ENCODE measurements around the gene PROSER3.

DNA sequence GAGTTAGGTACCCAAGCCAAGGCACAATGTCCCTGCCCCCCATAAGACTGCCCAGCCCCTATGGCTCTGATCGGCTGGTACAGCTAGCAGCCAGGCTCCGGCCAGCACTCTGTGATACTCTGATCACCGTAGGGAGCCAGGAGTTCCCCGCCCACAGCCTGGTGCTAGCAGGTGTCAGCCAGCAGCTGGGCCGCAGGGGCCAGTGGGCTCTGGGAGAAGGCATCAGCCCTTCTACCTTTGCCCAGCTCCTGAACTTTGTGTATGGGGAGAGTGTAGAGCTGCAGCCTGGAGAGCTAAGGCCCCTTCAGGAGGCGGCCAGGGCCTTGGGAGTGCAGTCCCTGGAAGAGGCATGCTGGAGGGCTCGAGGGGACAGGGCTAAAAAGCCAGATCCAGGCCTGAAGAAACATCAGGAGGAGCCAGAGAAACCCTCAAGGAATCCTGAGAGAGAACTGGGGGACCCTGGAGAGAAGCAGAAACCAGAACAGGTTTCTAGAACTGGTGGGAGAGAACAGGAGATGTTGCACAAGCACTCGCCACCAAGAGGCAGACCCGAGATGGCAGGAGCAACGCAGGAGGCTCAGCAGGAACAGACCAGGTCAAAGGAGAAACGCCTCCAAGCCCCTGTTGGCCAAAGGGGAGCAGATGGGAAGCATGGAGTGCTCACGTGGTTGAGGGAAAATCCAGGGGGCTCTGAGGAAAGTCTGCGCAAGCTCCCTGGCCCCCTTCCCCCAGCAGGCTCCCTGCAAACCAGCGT is 43.2 kb upstream of the PROSER3 start:
- TF ChIP-seq, protein P1, sequence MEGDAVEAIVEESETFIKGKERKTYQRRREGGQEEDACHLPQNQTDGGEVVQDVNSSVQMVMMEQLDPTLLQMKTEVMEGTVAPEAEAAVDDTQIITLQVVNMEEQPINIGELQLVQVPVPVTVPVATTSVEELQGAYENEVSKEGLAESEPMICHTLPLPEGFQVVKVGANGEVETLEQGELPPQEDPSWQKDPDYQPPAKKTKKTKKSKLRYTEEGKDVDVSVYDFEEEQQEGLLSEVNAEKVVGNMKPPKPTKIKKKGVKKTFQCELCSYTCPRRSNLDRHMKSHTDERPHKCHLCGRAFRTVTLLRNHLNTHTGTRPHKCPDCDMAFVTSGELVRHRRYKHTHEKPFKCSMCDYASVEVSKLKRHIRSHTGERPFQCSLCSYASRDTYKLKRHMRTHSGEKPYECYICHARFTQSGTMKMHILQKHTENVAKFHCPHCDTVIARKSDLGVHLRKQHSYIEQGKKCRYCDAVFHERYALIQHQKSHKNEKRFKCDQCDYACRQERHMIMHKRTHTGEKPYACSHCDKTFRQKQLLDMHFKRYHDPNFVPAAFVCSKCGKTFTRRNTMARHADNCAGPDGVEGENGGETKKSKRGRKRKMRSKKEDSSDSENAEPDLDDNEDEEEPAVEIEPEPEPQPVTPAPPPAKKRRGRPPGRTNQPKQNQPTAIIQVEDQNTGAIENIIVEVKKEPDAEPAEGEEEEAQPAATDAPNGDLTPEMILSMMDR (IDR thresholded peaks at IDR 0.05), result no peak
- no peak for TF ChIP-seq EZH2 (IDR thresholded peaks at IDR 0.05; ENCODE audit: borderline replicate concordance, insufficient read depth, low read depth, low read length, poor library complexity, severe bottlenecking)

Data from B cell (primary cell).